CD4-positive, alpha-beta T cell treated with Interferon gamma for 1 hour (primary cell): ENCODE results near the gene FKBP4.
A peak's percentile ranks its signal among the peaks of the same experiment; 100 is the strongest.

Experiments
- DNase-seq: peaks from one replicate; pipeline ENCODE4 v3.0.0-alpha.2; 2020

FKBP4 gene

GRCh38 chr12:2783936-2784600 is 10.7 kb upstream of the FKBP4 start:
- DNase-seq = peak; percentile 11

- DNase-seq = no peak
Measured at GRCh38 chr12:2785017-2785416, 9.8 kb upstream of the FKBP4 start.

- no peak for DNase-seq
Measured at GRCh38 chr12:2791089-2791488, 3.7 kb upstream of the FKBP4 start.

GRCh38 chr12:2792671-2793500 is 1.9 kb upstream of the FKBP4 start:
- no peak for DNase-seq

DNA sequence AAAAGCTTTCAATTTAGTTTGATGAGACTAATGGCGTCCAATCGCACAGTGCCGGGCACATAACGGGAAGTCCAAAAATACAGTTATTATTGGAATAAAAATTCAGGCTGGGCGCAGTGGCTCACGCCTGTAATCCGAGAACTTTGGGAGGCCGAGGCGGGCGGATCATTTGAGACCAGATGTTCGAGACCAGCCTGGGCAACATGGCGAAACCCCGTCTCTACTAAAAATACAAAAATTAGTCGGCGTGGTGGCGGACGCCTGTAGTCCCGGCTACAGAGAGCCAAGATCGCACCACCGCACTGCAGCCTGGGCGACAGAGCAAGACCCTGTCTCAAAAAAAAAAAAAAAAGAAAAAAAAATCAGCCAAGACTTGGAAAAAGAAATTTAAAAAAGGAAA is 1.2 kb upstream of the FKBP4 start:
- DNase-seq = no peak

- no peak for DNase-seq
Measured at GRCh38 chr12:2794191-2794735, 507 bp upstream of the FKBP4 start.

- peak; percentile 66 for DNase-seq
Measured at GRCh38 chr12:2795291-2796186, 769 bp downstream of the FKBP4 start.

DNA sequence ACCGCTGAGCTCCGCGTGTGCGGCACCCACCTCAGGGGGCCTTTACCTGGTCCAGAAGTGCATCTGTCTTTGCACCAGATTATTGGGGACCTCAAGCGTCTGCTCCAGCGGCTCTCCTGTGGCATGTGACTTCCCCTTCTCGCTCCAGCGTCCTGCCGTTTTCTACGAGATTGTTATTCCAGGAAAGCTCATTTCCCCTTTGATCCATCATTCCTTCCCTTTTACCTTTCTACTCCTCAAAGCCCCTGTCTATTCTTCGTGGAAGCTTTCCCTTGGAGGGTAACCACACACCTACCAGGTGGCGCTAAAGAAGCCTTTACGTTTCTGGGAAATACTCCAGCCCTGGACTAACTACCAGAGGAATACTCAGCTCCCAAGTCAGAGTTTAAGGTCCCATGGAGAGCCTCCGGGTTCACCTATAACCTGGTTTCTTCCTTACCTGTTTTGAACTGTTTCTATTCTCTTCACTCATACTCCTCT is 1.5 kb downstream of the FKBP4 start:
- no peak for DNase-seq

DNA sequence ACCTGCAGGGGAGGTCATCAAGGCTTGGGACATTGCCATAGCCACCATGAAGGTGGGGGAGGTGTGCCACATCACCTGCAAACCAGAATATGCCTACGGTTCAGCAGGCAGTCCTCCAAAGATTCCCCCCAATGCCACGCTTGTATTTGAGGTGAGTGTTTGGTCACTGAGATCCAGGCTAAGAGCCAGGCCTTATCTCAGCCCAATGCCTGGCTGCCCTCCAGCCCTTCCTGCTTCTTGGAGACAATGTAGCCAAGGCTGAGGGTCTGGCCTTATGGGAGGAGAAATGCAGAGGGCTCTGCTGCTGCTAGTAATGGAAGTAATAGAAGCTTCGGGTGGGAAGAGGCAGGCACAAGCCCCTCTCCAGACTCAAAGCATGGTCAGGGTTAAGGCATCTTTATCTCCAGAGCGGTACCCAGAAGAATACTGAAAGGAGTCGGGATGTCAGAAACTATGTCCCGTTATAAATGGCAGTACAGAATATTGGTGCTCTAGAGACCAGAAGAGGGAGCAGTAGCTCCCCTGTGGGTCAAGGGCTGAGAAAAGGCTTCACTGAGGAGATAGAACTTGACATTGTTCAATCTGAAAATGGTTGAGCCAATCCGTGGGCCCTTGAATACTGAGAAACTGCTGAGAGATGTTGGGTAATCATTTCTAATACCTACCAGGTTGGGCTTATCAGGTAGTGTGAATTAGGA is 3.1 kb downstream of the FKBP4 start:
- DNase-seq = no peak

- no peak for DNase-seq
Measured at GRCh38 chr12:2800046-2800570, 5.3 kb downstream of the FKBP4 start.

DNA sequence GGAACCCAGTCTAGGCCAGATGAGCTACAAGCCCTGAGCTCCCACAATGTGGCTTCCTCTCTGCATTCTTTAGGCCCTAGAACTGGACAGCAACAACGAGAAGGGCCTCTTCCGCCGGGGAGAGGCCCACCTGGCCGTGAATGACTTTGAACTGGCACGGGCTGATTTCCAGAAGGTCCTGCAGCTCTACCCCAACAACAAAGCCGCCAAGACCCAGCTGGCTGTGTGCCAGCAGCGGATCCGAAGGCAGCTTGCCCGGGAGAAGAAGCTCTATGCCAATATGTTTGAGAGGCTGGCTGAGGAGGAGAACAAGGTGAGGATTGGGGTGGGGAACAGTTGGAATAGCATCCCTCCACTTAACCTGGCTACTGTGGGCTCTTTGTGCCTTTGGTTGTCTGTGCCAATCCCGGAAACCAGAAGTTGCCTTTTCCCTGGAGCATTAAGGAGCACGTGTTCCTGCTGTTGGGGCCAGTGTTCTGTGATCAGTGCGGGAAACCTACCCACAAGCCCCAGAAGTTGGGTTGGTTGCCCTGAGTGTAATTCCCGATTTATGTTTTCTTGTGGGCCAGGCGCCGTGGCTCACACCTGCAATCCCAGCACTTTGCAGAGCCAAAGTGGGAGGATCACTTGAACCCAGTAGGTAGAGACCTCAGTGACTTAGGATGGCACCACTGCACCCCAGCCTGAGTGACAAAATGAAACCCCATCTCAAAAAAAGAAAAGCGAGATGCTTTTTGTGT is 6.4 kb downstream of the FKBP4 start:
- no peak for DNase-seq

DNA sequence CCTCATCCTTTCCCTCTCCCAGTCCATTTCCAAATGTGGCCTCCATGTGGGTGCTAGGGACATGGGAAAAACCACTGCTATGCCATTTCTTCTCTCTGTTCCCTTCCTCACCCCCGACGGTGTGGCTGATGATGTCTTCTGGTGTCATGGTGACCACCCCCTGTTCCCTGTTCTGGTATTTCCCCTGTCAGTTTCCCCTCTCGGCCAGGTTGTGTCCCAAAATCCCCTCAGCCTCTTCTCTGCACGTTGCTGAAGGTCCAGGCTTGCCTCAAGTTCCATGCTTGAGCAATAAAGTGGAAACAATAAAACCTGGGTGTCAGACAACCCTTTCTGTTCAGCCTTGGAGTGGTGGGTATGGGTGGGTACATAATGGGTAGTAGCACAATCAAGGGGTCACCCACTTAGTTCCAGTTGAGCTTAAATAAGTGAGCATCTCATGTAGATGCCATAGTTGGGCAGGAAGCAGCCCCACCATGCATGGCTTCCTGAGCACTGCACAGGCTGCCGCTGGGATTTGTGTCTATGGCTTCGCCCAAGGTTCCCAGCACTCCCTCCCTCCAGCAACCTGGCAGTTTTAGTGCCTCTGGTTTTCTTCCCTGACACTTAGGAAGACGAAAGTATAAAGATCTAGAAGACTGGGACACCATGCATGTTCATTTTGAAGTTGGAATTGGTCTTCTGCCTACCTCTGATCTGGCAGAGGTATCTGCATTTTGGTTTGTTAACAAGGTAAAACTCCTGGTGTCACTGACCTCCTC is 9.0 kb downstream of the FKBP4 start:
- DNase-seq = no peak

DNA sequence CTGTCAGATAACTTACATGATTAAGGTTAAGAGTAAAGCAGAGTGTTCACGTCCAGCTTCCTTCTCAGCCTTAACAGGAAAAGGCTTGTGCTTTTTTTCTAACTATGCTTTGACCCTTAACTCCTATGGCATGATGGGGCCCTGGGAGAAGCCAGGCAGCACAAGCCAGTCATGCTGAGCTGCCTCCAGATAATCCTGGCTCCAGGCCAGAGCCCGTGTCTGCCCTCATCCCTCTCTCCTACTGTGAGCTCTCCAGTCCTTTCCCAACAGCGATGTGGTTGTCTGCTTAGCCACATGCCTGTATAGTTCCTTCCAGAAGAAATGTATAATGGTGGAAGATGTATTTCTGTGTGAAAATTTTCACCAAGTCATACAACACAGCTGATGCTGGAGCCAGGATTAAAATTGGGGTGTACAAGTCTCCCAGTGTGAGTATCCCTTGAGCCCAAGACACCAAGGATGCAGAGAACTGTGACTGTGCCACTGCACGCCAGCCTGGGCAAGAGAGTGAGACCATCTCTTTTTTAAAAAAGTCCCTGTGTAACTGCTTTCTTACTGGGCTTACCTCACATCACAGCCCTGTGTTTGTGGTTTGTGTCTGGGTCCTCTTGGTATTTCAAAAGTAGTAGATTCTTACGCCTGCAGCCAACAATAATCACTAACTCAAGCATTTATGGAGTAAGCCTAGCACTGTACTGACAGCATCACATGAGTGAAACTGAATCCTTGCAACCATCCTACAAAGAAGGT is 9.8 kb downstream of the FKBP4 start:
- DNase-seq = no peak

DNA sequence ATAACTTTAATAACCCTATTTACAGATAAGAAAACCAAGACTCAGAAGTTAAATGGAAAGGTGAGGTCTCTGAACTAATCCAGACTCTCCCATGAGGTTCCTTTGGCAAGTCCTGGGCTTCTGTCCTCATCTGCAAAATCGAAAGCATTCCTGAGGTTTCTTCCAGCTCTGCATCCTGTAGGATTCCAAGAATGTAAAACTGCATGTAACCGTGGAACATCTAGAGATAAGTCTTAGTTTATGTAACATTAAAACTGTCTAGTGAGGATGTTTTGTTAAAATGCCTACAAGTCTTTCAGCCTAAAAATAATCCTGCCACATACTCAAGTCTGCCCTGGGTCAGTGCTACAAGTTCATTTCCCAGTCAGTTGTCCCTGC is 10.4 kb downstream of the FKBP4 start:
- DNase-seq = no peak

DNA sequence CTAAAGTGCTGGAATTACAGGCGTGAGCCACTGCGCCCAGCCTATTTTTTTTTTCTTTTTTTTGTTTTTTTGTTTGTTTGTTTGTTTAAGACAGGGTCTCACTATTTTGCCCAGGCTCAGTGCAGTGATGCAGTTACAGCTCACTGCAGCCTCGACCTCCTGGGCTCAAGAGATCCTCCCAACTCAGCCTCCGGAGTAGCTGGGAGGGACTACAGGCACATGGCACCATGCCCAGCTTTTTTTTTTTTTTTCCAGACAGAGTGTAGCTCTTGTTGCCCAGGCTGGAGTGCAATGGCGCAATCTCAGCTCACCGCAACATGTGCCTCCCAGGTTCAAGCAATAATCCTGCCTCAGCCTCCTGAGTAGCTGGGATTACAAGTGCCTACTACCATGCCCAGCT is 11.9 kb downstream of the FKBP4 start:
- no peak for DNase-seq

GRCh38 chr12:2811801-2812200 is 17.0 kb downstream of the FKBP4 start:
- no peak for DNase-seq

DNA sequence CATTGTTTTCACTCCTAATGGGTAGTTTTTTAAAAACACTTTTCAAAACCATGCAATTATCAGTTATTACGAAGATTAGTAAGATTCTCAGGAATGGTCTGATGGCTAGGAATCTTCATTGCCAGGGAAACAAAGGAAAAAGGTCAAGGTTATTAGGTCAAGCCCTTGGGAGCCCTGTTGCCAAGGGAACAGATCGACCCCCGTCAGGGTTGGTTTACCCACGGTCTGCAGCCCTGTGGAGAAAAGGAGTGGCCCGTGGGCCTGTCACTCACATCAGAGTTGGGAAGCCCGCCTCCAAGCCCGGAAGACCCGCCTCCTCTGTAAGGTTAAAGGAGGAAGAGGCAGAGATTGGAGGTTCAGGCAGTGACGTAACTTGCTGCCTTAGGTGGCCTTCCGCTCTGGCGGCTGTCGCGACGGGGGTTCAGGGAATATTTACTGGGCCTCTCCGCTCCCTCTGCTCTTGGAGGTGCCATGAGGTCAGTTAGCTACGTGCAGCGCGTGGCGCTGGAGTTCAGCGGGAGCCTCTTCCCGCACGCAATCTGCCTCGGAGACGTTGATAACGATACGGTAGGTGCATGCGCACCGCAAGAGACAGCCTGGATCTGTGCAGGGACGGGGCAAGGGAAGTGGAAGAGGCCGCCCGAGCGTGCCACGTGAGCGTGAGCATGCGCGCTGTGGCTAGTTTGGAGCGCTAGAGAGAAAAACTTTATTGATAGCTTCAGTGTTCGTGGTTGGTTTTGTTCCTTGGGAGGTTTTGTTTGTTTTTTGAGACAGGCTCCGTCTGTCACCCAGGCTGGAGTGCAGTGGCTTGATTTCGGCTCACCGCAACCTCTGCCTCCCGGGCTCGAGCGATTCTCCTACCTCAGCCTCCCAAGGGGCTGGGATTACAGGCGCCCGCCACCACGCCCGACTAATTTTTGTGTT is 17.8 kb downstream of the FKBP4 start, which contains the start of gene ITFG2:
TSS of gene ITFG2 (plus strand) at position 379 of the 924 bp plus-strand sequence. CDS start at position 472, 93 bp downstream.
- peak; percentile 97 for DNase-seq
